Epithelial cell of esophagus (primary cell): ENCODE results near the gene ZNF142.
A peak's percentile ranks its signal among the peaks of the same experiment; 100 is the strongest.

Experiments
- DNase-seq: peaks from one replicate; pipeline ENCODE4 v3.0.0; 2010; ENCODE audit warnings: low read depth
- H3K4me3 ChIP-seq: 2 replicates; pipeline ENCODE4 v1.5.1; 2011; ENCODE audit warnings: mild to moderate bottlenecking, low read length, control low read depth
- CTCF ChIP-seq: IDR thresholded peaks from 2 replicates; pipeline ENCODE4 v1.5.1; 2011; ENCODE audit warnings: low read depth, mild to moderate bottlenecking, low read length, control low read depth, inconsistent platforms; ENCODE audit not compliant: insufficient read depth; ENCODE audit errors: missing control alignments

Gene ZNF142

GRCh38 chr2:218622606-218623365 is 36.6 kb downstream of the ZNF142 start:
- no peak for DNase-seq
- TF ChIP-seq CTCF: no peak

DNA sequence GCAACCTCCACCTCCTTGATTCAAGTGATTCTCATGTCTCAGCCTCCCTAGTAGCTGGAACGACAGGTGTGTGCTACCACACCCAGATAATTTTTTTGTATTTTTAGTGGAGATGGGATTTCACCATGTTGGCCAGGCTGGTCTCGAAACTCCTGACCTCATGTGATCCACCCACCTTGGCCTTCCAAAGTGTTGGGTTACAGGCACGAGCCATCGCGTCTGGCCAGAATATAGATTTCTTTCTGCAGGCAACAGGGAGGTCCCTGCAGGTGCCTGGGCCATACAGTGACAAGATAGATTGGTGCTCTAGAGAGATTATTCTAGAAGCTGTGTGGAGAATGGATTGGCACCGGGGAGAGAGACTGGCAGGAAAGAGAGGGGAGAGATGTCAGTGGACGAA is 38.4 kb downstream of the ZNF142 start:
- DNase-seq: no peak
- H3K4me3 ChIP-seq: no peak overlapping the region
- no peak for TF ChIP-seq CTCF

More at GRCh38 chr2:218622606-218623365, 36.6 kb downstream of the ZNF142 start:
- no peak overlapping the region for H3K4me3 ChIP-seq

- H3K4me3 ChIP-seq: no peak overlapping the region
- DNase-seq: peak; percentile 30
- peak; percentile 43 for TF ChIP-seq CTCF
Measured at GRCh38 chr2:218618102-218618860, 41.1 kb downstream of the ZNF142 start.

GRCh38 chr2:218615868-218616315 is 43.5 kb downstream of the ZNF142 start:
- H3K4me3 ChIP-seq: no peak overlapping the region
- no peak for TF ChIP-seq CTCF
- no peak for DNase-seq

DNA sequence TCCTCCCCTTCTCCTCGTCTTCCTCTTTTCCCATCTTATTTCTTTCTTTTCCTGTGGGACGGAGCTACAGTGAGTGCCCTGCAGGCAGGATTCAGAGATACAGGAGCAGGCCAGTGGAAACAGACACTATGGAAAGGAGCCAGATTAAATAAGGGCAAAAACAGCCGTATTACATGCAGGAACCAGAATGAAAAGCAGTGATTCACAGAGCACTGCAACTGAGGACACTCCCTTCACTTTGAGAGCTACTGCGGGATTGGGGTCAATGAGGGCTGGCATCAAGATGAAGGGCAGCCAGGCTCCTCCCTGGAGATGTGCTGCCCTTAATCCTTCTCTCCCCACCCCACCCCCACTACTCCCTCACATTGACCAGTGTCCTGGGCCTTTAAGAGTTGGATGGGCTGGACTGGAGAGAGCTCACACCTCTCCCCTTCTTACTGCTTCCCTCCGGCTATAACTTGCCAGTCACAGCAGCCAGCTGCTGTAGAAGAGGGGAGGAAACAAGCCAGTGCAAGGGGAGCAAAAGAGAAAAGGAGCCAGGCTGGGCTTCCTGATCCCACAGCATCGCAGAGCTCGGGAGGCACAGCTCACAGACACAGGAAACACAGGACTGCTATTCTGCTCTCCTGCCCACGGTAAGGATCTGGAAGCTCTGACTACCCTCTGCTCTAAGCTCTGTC is 51.8 kb downstream of the ZNF142 start, which contains the start of gene PLCD4:
Gene PLCD4 (plus strand): TSS at position 464 of the 680 bp plus-strand sequence. CDS start 7,841 bp downstream, outside the sequence.
- peak; percentile 25 for TF ChIP-seq CTCF
- peak; percentile 88 for DNase-seq
- H3K4me3 ChIP-seq: peak within 1 kb of the TSS; percentile 15

GRCh38 chr2:218605432-218605831 is 54.0 kb downstream of the ZNF142 start:
- no peak overlapping the region for H3K4me3 ChIP-seq
- TF ChIP-seq CTCF: no peak
- DNase-seq: no peak
